ENCODE data around the gene G3BP2.

DNA sequence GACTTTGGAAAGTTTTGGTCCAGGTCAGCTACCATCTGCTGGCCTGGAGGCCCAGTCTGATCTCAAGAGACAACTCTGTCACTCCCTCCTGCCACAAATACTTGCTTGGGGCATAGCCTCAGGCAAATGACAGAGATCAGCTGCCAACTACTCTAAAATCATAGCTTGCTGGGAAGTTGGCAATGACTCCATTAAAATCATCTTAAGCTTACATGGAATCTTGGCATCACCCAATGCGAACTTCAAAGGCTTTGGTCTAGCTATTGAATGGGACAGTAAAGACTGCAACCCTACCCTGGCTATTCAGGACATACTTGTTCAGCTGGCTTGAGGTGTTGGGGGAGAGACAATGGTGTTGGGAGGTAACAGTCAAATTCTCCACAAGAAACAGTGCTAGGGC, 44.2 kb upstream of the G3BP2 start:
- TF ChIP-seq POLR2A (IDR thresholded peaks at IDR 0.05; ENCODE audit: low read length) = no peak
- TF ChIP-seq GATA1 (IDR thresholded peaks at IDR 0.05; ENCODE audit: low read depth, low read length) = no peak
